Type B pancreatic cell (in vitro differentiated cells): ENCODE results near the gene IL1RAPL2. TPM values are rescaled to one million over a fixed set of nuclear protein-coding genes. Genes with fewer than 3 reads are reported as not detected.

Experiments used
- DNase-seq: peaks from one replicate; pipeline ENCODE4 v3.0.0; 2021; ENCODE audit warnings: mixed read lengths; ENCODE audit not compliant: unreplicated experiment; ENCODE audit errors: extremely low spot score
- H3K27ac Mint-ChIP-seq: 2 replicates; pipeline ENCODE4 v1.8.0; 2021; ENCODE audit warnings: mild to moderate bottlenecking, mixed read lengths
- H3K27me3 Mint-ChIP-seq: 2 replicates; pipeline ENCODE4 v1.8.0; 2021; ENCODE audit warnings: mixed read lengths
- H3K36me3 Mint-ChIP-seq: 2 replicates; pipeline ENCODE4 v1.8.0; 2021; ENCODE audit warnings: mixed read lengths
- H3K4me1 Mint-ChIP-seq: one replicate; pipeline ENCODE4 v1.8.0; 2021; ENCODE audit warnings: mixed read lengths; ENCODE audit not compliant: unreplicated experiment
- H3K4me3 Mint-ChIP-seq: 2 replicates; pipeline ENCODE4 v1.8.0; 2021; ENCODE audit warnings: mild to moderate bottlenecking, mixed read lengths
- H3K9me3 Mint-ChIP-seq: 2 replicates; pipeline ENCODE4 v1.8.0; 2021; ENCODE audit warnings: mixed read lengths
- CTCF ChIP-seq: fragments of 200-600 bp; sonication (generic); conservative IDR thresholded peaks from 2 replicates; pipeline ENCODE4 v1.5.0; 2021; ENCODE audit warnings: antibody characterized with exemption, mild to moderate bottlenecking
- total RNA-seq: library from RNA; stranded (reverse); gene quantifications from 2 replicates; pipeline ENCODE4 v1.2.1, GENCODE V29; 2021; ENCODE audit warnings: low replicate concordance

Gene IL1RAPL2
- total RNA-seq, 1 donor from 2014 or later, result 4.5 TPM

- no peak overlapping the region for H3K4me3 Mint-ChIP-seq
- H3K27me3 Mint-ChIP-seq, result no peaks in the 10 kb centered on the region
- no peaks in the 10 kb centered on the region for H3K4me1 Mint-ChIP-seq
- TF ChIP-seq CTCF, result no peak
- H3K36me3 Mint-ChIP-seq, result no peaks in the 10 kb centered on the region
- DNase-seq, result no peak
- no peaks in the 10 kb centered on the region for H3K9me3 Mint-ChIP-seq
- H3K27ac Mint-ChIP-seq, result no peak overlapping the region
These were observed 1052.5 kb downstream of the IL1RAPL2 start for GRCh38 chrX:105618393-105619101.

- Mint-ChIP-seq H3K4me1 (peaks cover 12% of the 10 kb centered on the region), H3K9me3 (peaks cover 6% of the 10 kb centered on the region), H3K4me3 (no peak overlapping the region), H3K27ac (no peak overlapping the region), H3K27me3 (no peaks in the 10 kb centered on the region), H3K36me3 (no peaks in the 10 kb centered on the region)
- DNase-seq, result no peak
- no peak for TF ChIP-seq CTCF
These were observed 1068.2 kb downstream of the IL1RAPL2 start for GRCh38 chrX:105634180-105634579.

- peak overlapping the region; percentile 6 for H3K4me3 Mint-ChIP-seq
- TF ChIP-seq CTCF, result no peak
- no peaks in the 10 kb centered on the region for H3K36me3 Mint-ChIP-seq
- H3K4me1 Mint-ChIP-seq, result peaks cover 12% of the 10 kb centered on the region
- peaks cover 6% of the 10 kb centered on the region for H3K9me3 Mint-ChIP-seq
- DNase-seq, result no peak
- no peaks in the 10 kb centered on the region for H3K27me3 Mint-ChIP-seq
- peak overlapping the region; percentile 11 for H3K27ac Mint-ChIP-seq
These were observed 1069.8 kb downstream of the IL1RAPL2 start for GRCh38 chrX:105635794-105636193.

- no peaks in the 10 kb centered on the region for H3K27me3 Mint-ChIP-seq
- H3K36me3 Mint-ChIP-seq, result no peaks in the 10 kb centered on the region
- no peak for DNase-seq
- peaks cover 12% of the 10 kb centered on the region for H3K4me1 Mint-ChIP-seq
- H3K9me3 Mint-ChIP-seq, result peaks cover 6% of the 10 kb centered on the region
- peak overlapping the region; percentile 19 for H3K27ac Mint-ChIP-seq
- TF ChIP-seq CTCF, result no peak
- H3K4me3 Mint-ChIP-seq, result peak overlapping the region; percentile 18
These were observed 1070.7 kb downstream of the IL1RAPL2 start for GRCh38 chrX:105636667-105637066.

- Mint-ChIP-seq H3K4me3 (no peak overlapping the region), H3K4me1 (no peaks in the 10 kb centered on the region), H3K27me3 (no peaks in the 10 kb centered on the region), H3K27ac (no peak overlapping the region), H3K9me3 (no peaks in the 10 kb centered on the region), H3K36me3 (no peaks in the 10 kb centered on the region)
- no peak for DNase-seq
- TF ChIP-seq CTCF, result no peak
These were observed 1079.8 kb downstream of the IL1RAPL2 start for GRCh38 chrX:105645667-105646357.
